Osteoblast (primary cell): ENCODE results near the gene NELL2. TPM values are rescaled to one million over a fixed set of nuclear protein-coding genes. Genes with fewer than 3 reads are reported as not detected.
A peak's percentile ranks its signal among the peaks of the same experiment; 100 is the strongest.
"Not testable (repeated sequence)": the region's sequence is repeated elsewhere in the genome, so short reads cannot be mapped to it uniquely, and the experiment has no call there.

ENCODE experiments used
- DNase-seq: peaks from one replicate; pipeline ENCODE4 v3.0.0; 2011; ENCODE audit warnings: low spot score, mixed read lengths; ENCODE audit not compliant: insufficient read length; ENCODE audit errors: missing footprints
- H2AFZ ChIP-seq: 2 replicates; pipeline ENCODE4 v1.6.0; 2011; ENCODE audit warnings: mild to moderate bottlenecking, low read length
- H3K27ac ChIP-seq: 2 replicates; pipeline ENCODE4 v1.5.1; 2011; ENCODE audit warnings: mild to moderate bottlenecking, low read depth, low read length, moderate library complexity
- H3K27me3 ChIP-seq: 2 replicates; pipeline ENCODE4 v1.6.0; 2012; ENCODE audit warnings: mild to moderate bottlenecking, control low read depth, inconsistent platforms, low read length, moderate library complexity; ENCODE audit not compliant: insufficient read depth
- H3K36me3 ChIP-seq: 2 replicates; pipeline ENCODE4 v1.5.1; 2011; ENCODE audit warnings: mild to moderate bottlenecking, low read length, control low read depth, moderate library complexity; ENCODE audit not compliant: insufficient read depth
- H3K4me1 ChIP-seq: 2 replicates; pipeline ENCODE4 v1.5.1; 2011; ENCODE audit warnings: mild to moderate bottlenecking, low read length, control low read depth, moderate library complexity; ENCODE audit not compliant: insufficient read depth
- H3K4me2 ChIP-seq: 2 replicates; pipeline ENCODE4 v1.6.0; 2011; ENCODE audit warnings: mild to moderate bottlenecking, low read length; ENCODE audit not compliant: insufficient read depth
- H3K4me3 ChIP-seq: fragments of 200-600 bp; sonication (generic); 3 replicates; pipeline ENCODE4 v1.5.1; 2012; ENCODE audit warnings: mild to moderate bottlenecking, low read length, inconsistent platforms; ENCODE audit not compliant: insufficient read depth
- H3K79me2 ChIP-seq: 2 replicates; pipeline ENCODE4 v1.6.0; 2012; ENCODE audit warnings: mild to moderate bottlenecking, low read length, control low read depth, inconsistent platforms; ENCODE audit not compliant: insufficient read depth
- H3K9me3 ChIP-seq: 2 replicates; pipeline ENCODE4 v1.5.1; 2011; ENCODE audit warnings: low read depth, low read length, control low read depth
- H4K20me1 ChIP-seq: 2 replicates; pipeline ENCODE4 v1.6.0; 2012; ENCODE audit warnings: mild to moderate bottlenecking, low read length, control low read depth; ENCODE audit not compliant: insufficient read depth
- CTCF ChIP-seq: IDR thresholded peaks from 2 replicates; pipeline ENCODE4 v1.5.1; 2011; ENCODE audit warnings: mild to moderate bottlenecking, low read depth, low read length, moderate library complexity; ENCODE audit errors: extremely low read depth
- total RNA-seq: library from RNA; depleted of rRNA; stranded (reverse); fragments of >200 nt; gene quantifications from 2 replicates; pipeline ENCODE4 v1.2.3, GENCODE V29; 2012

The NELL2 gene
- total RNA-seq, 1 donor = not detected

GRCh38 chr12:44689587-44689986 lies 186.5 kb downstream of the NELL2 start:
- Histone ChIP-seq H3K27me3 (no peaks in the 10 kb centered on the region), H2AFZ (no peak overlapping the region), H3K27ac (no peak overlapping the region), H3K36me3 (no peaks in the 10 kb centered on the region), H3K4me1 (no peaks in the 10 kb centered on the region), H4K20me1 (no peaks in the 10 kb centered on the region), H3K9me3 (no peaks in the 10 kb centered on the region), H3K4me2 (no peak overlapping the region), H3K4me3 (no peak overlapping the region), H3K79me2 (no peaks in the 10 kb centered on the region)
- TF ChIP-seq CTCF = no peak
- peak; percentile 14 for DNase-seq

- not testable (repeated sequence) for H4K20me1 ChIP-seq, H3K27ac ChIP-seq, DNase-seq, H2AFZ ChIP-seq, H3K79me2 ChIP-seq, H3K4me1 ChIP-seq, H3K36me3 ChIP-seq, H3K4me3 ChIP-seq, H3K27me3 ChIP-seq, H3K4me2 ChIP-seq, H3K9me3 ChIP-seq
Observed at GRCh38 chr12:44686821-44687432, 189.2 kb downstream of the NELL2 start.

- Histone ChIP-seq H3K4me1 (no peaks in the 10 kb centered on the region), H3K9me3 (no peaks in the 10 kb centered on the region), H3K4me3 (no peak overlapping the region), H3K4me2 (no peak overlapping the region), H4K20me1 (no peaks in the 10 kb centered on the region), H3K27ac (no peak overlapping the region), H3K27me3 (no peaks in the 10 kb centered on the region), H2AFZ (no peak overlapping the region), H3K79me2 (no peaks in the 10 kb centered on the region), H3K36me3 (no peaks in the 10 kb centered on the region)
- TF ChIP-seq CTCF = no peak
- DNase-seq = no peak
Observed at GRCh38 chr12:44677724-44678123, 198.4 kb downstream of the NELL2 start.

GRCh38 chr12:44674875-44675274 lies 201.2 kb downstream of the NELL2 start:
- Histone ChIP-seq H3K36me3 (no peaks in the 10 kb centered on the region), H3K4me2 (no peak overlapping the region), H3K27me3 (no peaks in the 10 kb centered on the region), H4K20me1 (no peaks in the 10 kb centered on the region), H3K4me1 (no peaks in the 10 kb centered on the region), H3K27ac (no peak overlapping the region), H3K79me2 (no peaks in the 10 kb centered on the region), H3K4me3 (no peak overlapping the region), H3K9me3 (no peaks in the 10 kb centered on the region), H2AFZ (no peak overlapping the region)
- TF ChIP-seq CTCF = no peak
- DNase-seq = no peak
